ENCODE results near the gene LRP5.
"Not testable (repeated sequence)": the region's sequence is repeated elsewhere in the genome, so short reads cannot be mapped to it uniquely, and the experiment has no call there.

Gene LRP5

GRCh38 chr11:68273026-68273738 lies 39.2 kb upstream of the LRP5 start:
- no peaks in the 10 kb centered on the region; the same call in 1 of the 2 replicates for H3K9me3 ChIP-seq (ENCODE audit: control insufficient read depth, insufficient read depth, low read length)
- peaks cover 4% of the 10 kb centered on the region; the same call in 1 of the 2 replicates for H3K4me1 ChIP-seq (ENCODE audit: insufficient read depth, low read length)
- no peaks in the 10 kb centered on the region for H3K36me3 ChIP-seq (ENCODE audit: insufficient read depth, low read length)
- H3K9ac ChIP-seq (ENCODE audit: low read depth, low read length), result no peak overlapping the region; the same call in 1 of the 2 replicates

GRCh38 chr11:68274306-68274705 lies 38.1 kb upstream of the LRP5 start:
- H3K36me3 ChIP-seq (ENCODE audit: insufficient read depth, low read length), result no peaks in the 10 kb centered on the region
- no peak overlapping the region for H3K9ac ChIP-seq (ENCODE audit: low read depth, low read length)
- H3K9me3 ChIP-seq (ENCODE audit: control insufficient read depth, insufficient read depth, low read length), result no peaks in the 10 kb centered on the region; the same call in 1 of the 2 replicates
- peaks cover 4% of the 10 kb centered on the region; the same call in 1 of the 2 replicates for H3K4me1 ChIP-seq (ENCODE audit: insufficient read depth, low read length)

GRCh38 chr11:68275721-68276507 lies 36.5 kb upstream of the LRP5 start:
- H3K9ac ChIP-seq (ENCODE audit: low read depth, low read length), result no peak overlapping the region
- H3K36me3 ChIP-seq (ENCODE audit: insufficient read depth, low read length), result no peaks in the 10 kb centered on the region
- no peaks in the 10 kb centered on the region; the same call in 1 of the 2 replicates for H3K9me3 ChIP-seq (ENCODE audit: control insufficient read depth, insufficient read depth, low read length)
- peaks cover 4% of the 10 kb centered on the region; the same call in 1 of the 2 replicates for H3K4me1 ChIP-seq (ENCODE audit: insufficient read depth, low read length)

DNA sequence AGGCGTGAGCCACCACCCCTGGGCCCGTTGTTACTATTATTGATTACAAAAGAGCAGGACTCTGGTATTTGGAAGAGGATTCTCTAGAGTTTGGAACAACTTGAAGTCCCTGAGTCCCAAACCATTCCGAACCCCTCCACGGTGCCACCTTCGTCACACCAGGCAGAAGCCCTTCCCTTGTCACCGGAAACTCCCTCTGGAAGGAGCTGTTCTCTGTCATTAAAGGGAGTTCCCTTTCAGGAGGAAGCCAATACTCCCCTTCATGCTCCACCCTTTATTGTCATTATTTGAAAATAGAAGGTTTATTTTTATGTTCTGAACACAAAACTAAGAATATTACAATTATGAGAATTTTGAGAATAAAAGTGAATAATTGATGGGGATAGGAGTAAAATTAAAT lies 35.5 kb upstream of the LRP5 start:
- H3K36me3 ChIP-seq (ENCODE audit: insufficient read depth, low read length), result no peaks in the 10 kb centered on the region

DNA sequence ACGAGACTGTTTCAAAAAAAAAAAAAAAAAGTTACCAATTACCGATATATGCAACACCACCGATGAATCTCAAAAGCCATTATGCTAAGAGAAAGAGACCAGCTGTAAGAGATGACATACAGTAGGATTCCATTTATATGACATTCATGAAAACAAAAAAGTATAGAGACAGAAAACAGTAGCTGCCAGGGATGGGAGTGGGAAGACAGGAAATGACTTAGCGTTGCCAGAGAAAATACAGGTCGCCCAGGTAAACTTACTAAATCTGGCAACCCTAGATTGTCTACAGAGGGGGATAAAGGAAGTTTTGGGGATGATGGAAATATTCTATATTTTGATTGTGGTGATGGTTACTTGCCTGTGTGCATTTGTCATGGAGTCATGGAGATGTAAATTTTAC lies 32.7 kb upstream of the LRP5 start:
- H3K9me3 ChIP-seq (ENCODE audit: control insufficient read depth, insufficient read depth, low read length), result no peaks in the 10 kb centered on the region; the same call in none of the 2 replicates
- peaks cover 9% of the 10 kb centered on the region for H3K4me1 ChIP-seq (ENCODE audit: insufficient read depth, low read length)
- H3K9ac ChIP-seq (ENCODE audit: low read depth, low read length), result no peak overlapping the region
- no peaks in the 10 kb centered on the region for H3K36me3 ChIP-seq (ENCODE audit: insufficient read depth, low read length)

More for the DNA sequence above, 35.5 kb upstream of the LRP5 start:
- no peak overlapping the region for H3K9ac ChIP-seq (ENCODE audit: low read depth, low read length)
- H3K4me1 ChIP-seq (ENCODE audit: insufficient read depth, low read length), result peaks cover 4% of the 10 kb centered on the region; the same call in 1 of the 2 replicates
- no peaks in the 10 kb centered on the region; the same call in 1 of the 2 replicates for H3K9me3 ChIP-seq (ENCODE audit: control insufficient read depth, insufficient read depth, low read length)

DNA sequence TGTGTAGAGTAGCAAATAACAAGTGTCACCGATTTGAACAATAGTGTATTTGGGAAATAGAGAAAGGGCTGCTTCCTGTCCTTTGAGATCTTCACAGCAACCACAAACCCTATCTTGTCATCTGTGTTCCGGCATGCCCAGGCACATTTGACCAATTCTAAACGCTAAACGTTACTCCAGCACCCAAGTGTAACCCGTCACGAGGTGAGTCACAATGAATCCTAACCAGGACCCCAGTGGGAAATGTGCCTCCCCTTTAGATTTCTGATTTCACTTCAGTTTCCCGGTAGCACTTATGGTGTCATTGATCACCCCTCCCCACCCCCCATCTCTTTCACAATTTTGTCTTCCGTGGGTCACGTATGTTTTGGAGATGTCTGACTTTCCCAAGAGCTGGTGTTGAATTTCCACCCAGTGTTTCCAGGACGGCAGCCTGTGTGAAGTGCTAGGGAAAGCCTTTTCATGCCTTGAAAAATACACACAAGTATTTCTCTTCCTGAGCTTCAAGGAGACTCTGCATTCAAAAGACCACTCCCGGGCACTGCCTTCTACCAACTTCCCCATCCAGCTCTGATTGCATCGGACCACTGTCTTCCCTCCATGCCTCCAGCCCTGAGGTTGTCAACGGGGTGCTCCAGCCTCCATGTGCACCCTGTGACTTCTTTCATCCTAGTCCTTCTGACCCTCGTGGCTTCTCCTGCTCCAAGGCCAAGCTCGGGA lies 30.1 kb upstream of the LRP5 start:
- no peak overlapping the region for H3K9ac ChIP-seq (ENCODE audit: low read depth, low read length)
- peaks cover 9% of the 10 kb centered on the region for H3K4me1 ChIP-seq (ENCODE audit: insufficient read depth, low read length)
- H3K9me3 ChIP-seq (ENCODE audit: control insufficient read depth, insufficient read depth, low read length), result no peaks in the 10 kb centered on the region; the same call in none of the 2 replicates
- H3K36me3 ChIP-seq (ENCODE audit: insufficient read depth, low read length), result no peaks in the 10 kb centered on the region

DNA sequence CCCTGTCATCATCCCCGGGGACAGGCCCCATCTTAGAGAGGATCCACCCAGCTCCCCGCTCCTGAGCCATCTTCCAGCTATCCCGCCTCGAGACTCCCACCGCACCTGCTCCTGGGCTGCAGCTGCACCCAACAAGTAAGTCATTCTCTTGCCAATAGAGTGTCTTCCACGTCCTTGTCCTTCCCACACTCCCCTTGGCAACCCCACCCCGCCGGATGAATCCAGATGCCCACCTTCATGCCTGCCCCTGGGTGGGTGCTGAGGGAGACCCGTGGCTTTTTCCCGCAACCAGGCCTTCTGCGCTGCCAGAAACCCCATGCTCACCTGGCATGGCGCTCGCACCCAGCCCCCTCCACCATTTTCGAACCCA lies 29.5 kb upstream of the LRP5 start:
- Histone ChIP-seq H3K36me3 (ENCODE audit: insufficient read depth, low read length) (no peaks in the 10 kb centered on the region), H3K9ac (ENCODE audit: low read depth, low read length) (no peak overlapping the region)

GRCh38 chr11:68284588-68284987 lies 27.8 kb upstream of the LRP5 start:
- not testable (repeated sequence) for H3K9ac ChIP-seq (ENCODE audit: low read depth, low read length); H3K36me3 ChIP-seq (ENCODE audit: insufficient read depth, low read length); H3K9me3 ChIP-seq (ENCODE audit: control insufficient read depth, insufficient read depth, low read length); H3K4me1 ChIP-seq (ENCODE audit: insufficient read depth, low read length)

More for the DNA sequence above, 29.5 kb upstream of the LRP5 start:
- Histone ChIP-seq H3K9me3 (ENCODE audit: control insufficient read depth, insufficient read depth, low read length) (no peaks in the 10 kb centered on the region; the same call in none of the 2 replicates), H3K4me1 (ENCODE audit: insufficient read depth, low read length) (peaks cover 9% of the 10 kb centered on the region)

DNA sequence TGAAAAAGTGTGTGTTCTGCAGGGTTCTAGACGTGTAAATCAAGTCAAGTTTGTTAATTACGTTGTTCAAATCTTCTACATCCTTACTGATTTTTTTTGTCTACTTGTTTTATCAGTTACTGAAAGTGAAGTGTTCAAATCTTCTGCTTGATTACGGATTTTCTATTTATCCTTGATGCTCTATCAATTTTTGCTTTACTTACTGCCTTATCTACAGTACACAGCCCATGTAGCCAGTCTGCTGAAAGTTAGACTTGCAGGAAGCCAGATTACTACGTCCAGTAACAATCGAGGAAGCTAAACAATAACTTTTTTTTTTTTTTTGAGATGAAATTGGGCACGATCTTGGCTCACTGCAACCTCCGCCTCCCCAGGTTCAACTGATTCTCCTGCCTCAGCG lies 25.0 kb upstream of the LRP5 start:
- Histone ChIP-seq H3K9me3 (ENCODE audit: control insufficient read depth, insufficient read depth, low read length) (peaks cover 10% of the 10 kb centered on the region), H3K9ac (ENCODE audit: low read depth, low read length) (no peak overlapping the region), H3K4me1 (ENCODE audit: insufficient read depth, low read length) (no peaks in the 10 kb centered on the region), H3K36me3 (ENCODE audit: insufficient read depth, low read length) (no peaks in the 10 kb centered on the region)

DNA sequence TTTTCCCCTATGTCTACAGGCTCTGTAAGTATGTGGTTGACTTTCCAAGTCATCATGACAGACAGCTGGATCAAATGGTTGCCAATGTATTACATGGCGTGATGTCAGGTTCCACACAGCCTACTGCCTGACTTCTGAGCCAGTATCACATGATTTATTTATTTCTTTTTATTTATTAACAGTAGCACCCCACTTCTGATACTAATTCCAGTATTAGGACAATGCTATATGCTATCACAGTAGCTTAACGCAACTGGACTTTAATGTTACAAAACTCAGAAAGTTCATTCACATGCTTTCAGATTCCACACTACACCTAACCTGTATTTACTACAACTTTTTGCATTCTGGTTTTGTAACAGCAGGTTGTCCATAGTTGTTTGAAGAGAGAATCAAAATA lies 22.9 kb upstream of the LRP5 start:
- H3K4me1 ChIP-seq (ENCODE audit: insufficient read depth, low read length), result no peaks in the 10 kb centered on the region
- H3K9me3 ChIP-seq (ENCODE audit: control insufficient read depth, insufficient read depth, low read length), result peaks cover 10% of the 10 kb centered on the region; the same call in 1 of the 2 replicates
- no peak overlapping the region for H3K9ac ChIP-seq (ENCODE audit: low read depth, low read length)
- no peaks in the 10 kb centered on the region for H3K36me3 ChIP-seq (ENCODE audit: insufficient read depth, low read length)

DNA sequence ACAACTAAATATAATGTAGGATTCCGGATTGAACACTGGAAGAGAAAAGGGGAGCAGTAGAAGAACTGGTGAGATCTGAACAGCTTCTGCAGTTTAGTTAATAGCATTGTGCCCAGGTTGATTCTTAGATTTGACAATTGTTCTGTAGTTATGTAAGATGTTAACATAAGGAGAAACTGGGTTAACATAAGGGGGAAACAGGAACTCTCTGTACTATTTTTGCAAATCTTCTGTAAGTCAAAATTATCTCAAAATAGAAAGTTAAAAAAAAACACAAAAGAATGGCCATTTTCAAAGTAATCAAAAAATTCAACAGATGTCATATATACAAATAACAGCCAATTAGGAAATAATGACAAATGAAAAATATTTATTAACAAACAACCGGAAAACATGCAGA lies 18.7 kb upstream of the LRP5 start:
- H3K9me3 ChIP-seq (ENCODE audit: control insufficient read depth, insufficient read depth, low read length), result peaks cover 9% of the 10 kb centered on the region; the same call in 1 of the 2 replicates
- H3K36me3 ChIP-seq (ENCODE audit: insufficient read depth, low read length), result no peaks in the 10 kb centered on the region
- no peak overlapping the region for H3K9ac ChIP-seq (ENCODE audit: low read depth, low read length)
- H3K4me1 ChIP-seq (ENCODE audit: insufficient read depth, low read length), result no peaks in the 10 kb centered on the region

- Histone ChIP-seq H3K4me1 (ENCODE audit: insufficient read depth, low read length) (no peaks in the 10 kb centered on the region), H3K36me3 (ENCODE audit: insufficient read depth, low read length) (no peaks in the 10 kb centered on the region), H3K9ac (ENCODE audit: low read depth, low read length) (no peak overlapping the region), H3K9me3 (ENCODE audit: control insufficient read depth, insufficient read depth, low read length) (no peaks in the 10 kb centered on the region)
Measured at GRCh38 chr11:68295271-68295670, 17.1 kb upstream of the LRP5 start.

DNA sequence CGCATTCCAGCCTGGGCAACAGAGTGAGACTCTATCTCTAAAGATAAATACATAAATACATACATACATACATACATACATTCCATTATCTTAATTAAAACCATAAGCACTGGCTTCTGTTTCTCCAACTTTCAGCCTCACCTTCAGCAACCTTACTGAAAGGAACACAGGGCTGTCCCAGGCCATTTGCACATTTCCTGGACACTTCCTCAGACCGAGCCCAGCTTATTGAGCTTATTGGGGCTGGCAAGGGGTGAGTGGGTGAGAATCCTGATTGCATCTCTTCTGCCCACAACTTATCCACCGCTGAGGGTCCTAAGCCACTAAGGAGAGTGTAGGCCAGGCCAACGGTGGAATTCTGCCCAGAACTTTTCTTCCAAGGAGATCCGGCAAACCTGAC lies 16.5 kb upstream of the LRP5 start:
- Histone ChIP-seq H3K36me3 (ENCODE audit: insufficient read depth, low read length) (no peaks in the 10 kb centered on the region), H3K9ac (ENCODE audit: low read depth, low read length) (no peak overlapping the region), H3K4me1 (ENCODE audit: insufficient read depth, low read length) (no peaks in the 10 kb centered on the region), H3K9me3 (ENCODE audit: control insufficient read depth, insufficient read depth, low read length) (no peaks in the 10 kb centered on the region)

GRCh38 chr11:68296344-68297051 lies 15.9 kb upstream of the LRP5 start:
- no peak overlapping the region for H3K9ac ChIP-seq (ENCODE audit: low read depth, low read length)
- no peaks in the 10 kb centered on the region for H3K9me3 ChIP-seq (ENCODE audit: control insufficient read depth, insufficient read depth, low read length)
- H3K4me1 ChIP-seq (ENCODE audit: insufficient read depth, low read length), result no peaks in the 10 kb centered on the region
- H3K36me3 ChIP-seq (ENCODE audit: insufficient read depth, low read length), result no peaks in the 10 kb centered on the region
